HG02763 (cell line): ENCODE data around the gene CDKL4.
"Not testable (repeated sequence)": the region's sequence is repeated elsewhere in the genome, so short reads cannot be mapped to it uniquely, and the experiment has no call there.

Experiments
- ATAC-seq: cut with Tn5 transposase; IDR thresholded peaks from one replicate; pipeline ENCODE4 v1.9.1; 2021; ENCODE audit warnings: mild to moderate bottlenecking, moderate library complexity; ENCODE audit not compliant: unreplicated experiment

Gene CDKL4

DNA sequence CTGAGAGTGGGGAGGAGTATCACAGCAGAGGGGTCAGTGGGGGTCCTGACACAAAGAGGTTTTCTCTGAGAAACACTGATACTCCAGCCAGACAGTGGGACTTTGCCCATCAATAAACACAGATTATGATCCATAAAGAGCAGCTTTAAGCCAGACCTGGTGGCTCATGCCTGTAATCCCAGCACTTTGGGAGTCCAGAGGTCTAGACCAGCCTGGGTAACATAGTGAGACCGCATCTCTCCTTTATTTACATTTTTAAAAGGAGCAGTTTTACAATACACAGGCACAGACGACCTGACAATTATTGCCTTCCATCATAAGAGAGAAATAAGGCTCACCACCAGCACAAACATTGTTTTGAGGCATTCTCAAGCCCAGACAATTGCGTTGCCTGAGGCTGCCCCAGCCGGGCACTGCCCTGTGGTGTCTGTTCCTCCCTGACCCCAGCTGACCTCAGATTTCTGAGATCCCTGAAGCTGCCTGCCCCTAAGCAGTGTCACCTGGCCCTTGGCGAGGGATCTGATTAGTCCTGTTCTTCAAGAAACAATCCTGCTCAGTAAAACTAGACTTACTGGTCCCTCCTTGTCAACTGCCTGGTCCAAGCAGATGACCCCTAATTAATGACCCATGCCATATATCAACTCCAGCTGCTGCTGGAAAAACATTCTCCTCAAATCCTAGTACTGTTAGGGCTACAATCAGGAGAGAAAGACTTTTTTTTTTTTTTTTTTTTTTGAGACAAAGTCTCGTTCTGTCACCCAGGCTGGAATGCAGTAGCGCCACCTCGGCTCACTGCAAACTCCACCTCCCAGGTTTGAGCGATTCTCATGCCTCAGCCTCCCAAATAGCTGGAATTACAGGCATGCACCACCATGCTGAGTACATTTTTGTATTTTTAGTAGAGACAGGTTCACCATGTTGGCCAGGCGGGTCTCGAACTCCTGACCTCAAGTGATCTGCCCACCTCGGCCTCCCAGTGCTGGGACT lies 63.5 kb downstream of the CDKL4 start:
- no peak for ATAC-seq

DNA sequence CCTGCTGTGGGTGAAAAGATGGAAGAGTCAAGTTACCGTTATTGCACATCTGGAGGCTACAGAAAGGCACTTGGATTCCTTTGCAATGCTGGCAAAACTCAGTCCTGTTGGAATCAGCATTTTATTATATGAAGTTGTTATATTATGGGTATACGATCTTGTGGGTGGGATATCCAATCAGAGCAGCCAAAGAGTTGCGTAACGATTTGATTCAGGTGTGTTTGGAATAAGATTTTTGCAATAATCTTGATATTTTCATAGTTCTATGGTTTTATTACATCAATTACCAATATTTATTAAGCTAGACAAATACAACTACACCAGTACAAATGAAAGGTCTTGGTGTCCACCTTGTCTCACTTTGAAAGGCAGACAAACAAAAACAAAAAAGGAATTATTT lies 65.0 kb downstream of the CDKL4 start:
- ATAC-seq: no peak

DNA sequence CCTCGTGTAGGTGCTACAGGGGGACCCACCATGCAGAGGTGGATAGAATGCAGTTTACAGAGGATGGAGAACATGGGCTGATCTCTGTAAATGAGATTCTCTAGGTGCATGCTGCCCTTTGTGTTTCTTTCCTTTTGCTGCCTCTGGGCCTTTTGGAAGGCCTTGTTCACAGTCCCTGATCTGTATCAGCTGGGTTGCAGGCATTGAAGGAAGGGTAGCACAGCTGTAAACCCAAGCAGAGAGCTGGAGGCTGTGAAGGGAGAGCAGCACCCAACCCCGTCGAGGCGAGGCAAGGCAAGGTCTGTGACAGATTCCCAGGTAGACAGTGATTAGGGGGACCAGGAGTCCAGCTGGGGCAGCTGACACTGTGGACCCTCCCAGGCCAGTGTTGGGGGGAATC lies 66.8 kb downstream of the CDKL4 start:
- no peak for ATAC-seq

DNA sequence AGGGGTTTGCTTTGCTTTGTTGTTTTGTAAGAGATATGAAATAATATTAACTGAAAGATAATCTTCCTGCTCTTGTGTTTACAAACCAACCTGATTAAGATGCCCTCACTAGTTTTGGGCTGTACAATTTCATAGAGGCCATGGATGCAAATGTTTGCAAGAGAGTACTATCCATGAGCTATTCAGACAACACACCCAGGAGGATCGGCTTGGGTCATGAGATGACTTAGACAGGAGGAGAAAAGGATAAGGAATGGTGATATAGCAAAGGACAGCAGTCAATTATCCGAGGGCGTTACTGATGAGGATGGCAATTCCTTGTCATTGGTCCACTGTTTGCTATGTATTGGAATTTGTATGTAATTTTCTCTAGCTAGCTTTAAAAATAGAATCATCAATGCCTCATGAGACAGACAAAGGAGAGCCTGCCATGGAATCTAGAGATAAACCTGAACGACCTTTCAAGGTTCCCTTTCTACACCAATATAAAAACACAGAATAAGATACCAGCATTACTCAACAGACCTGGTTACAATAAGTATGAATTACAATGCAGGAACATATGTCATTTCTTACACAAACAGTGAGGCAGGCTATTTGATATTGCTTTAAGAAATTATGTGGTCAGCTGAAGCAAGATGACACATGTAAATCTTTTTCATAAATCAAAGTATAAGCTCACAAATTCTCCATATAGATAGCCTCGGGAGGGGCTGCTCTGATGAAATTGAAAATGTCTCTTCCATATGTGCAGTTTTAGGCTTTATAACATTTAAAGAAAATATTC lies 68.6 kb downstream of the CDKL4 start:
- no peak for ATAC-seq

DNA sequence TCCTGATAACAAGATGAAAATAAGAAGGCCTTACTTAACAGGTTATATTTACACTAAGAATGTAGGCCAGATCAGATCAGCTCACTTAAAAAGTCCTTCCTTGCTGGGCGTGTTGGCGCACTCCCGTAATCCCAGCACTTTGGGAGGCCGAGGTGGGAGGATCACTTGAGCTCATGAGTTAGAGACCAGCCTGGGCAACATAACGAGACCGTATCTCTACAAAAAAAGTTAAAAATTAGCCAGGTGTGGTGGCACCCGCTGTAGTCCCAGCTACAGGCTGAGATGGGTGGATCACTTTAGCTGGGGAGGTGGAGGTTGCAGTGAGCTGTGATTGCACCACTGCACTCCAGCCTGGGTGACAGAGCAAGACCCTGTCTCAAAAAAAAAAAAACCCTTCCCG lies 69.7 kb downstream of the CDKL4 start:
- no peak for ATAC-seq

DNA sequence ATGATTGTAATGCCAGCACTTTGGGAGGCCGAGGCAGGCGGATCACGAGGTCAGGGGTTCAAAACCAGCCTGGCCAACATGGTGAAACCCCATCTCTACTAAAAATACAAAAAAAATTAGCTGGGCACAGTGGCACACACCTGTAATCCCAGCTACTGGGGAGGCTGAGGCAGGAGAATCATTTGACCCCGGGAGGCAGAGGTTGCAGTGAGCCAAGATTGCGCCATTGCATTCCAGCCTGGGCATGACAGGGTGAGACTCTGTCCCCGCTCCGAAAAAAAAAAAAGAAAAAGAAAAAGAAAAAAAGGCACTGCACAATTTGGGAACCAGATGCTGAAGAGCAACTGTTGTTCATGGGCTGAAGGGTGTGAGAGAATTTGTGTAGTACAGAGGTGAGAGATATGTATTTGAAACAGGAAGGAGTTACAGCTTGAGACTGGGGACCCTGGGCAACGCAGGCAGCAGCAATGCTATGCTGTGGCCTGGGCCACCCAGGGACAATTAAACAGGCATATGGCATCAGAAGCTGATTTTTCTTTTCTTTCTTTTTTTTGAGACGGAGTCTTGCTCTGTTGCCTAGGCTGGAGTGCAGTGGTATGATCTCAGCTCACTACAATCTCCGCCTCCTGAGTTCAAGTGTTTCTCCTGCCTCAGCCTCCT lies 71.6 kb downstream of the CDKL4 start:
- ATAC-seq: not testable (repeated sequence)

DNA sequence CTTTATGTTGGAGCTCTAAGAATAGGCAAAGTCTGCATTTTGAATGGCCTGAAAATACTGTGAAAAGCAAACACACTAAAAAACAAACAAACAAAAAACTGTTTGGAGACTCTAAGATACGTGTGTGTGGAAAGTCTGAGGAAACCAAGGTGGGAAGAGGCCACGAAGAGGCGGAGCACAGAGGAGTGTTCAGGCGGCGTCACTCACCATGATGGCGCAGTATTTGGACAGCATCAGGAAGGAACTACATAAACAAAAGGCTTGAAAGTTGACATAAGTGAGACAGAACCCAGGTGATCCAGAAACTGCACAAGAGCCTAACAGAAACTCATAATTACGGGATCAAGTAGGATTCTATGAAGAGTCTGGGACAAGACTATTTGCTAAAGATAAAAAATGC lies 72.1 kb downstream of the CDKL4 start:
- no peak for ATAC-seq

DNA sequence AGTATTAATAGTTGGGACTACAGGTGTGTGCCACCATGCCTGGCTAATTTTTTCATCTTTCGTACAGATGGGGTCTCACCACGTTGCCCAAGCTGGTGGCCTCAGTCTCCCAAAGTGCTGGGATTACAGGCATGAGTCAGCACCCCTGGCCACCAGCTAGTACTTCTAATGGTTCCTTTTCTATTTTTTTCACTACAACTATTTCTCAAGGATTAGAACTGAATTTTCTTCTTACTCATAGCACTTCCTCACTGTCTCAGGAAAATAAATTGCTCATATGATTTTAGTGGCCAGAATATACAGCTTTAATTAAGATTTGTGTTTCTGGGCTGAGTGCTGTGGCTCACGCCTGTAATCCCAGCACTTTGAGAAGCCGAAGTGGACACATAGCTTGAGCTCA lies 79.7 kb downstream of the CDKL4 start:
- ATAC-seq: no peak

DNA sequence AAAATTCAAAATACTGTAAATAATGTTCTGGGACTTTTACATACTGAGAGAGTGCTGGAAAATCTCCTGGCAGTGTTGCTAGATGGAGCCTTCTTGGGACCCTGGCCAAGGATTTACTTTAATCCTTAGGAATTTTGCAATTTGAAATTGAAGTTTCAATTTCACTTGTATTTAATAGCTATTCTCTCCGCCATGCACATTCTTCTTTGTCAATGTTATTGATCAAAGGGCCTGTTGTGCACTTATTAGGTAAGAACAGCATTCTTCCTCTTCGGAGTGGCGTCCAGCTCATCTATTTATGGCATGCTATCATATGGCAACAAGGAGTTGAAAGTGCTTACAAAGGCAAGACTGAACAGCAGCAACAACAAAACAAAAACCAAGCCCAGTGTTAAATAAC lies 82.8 kb downstream of the CDKL4 start:
- ATAC-seq: no peak

DNA sequence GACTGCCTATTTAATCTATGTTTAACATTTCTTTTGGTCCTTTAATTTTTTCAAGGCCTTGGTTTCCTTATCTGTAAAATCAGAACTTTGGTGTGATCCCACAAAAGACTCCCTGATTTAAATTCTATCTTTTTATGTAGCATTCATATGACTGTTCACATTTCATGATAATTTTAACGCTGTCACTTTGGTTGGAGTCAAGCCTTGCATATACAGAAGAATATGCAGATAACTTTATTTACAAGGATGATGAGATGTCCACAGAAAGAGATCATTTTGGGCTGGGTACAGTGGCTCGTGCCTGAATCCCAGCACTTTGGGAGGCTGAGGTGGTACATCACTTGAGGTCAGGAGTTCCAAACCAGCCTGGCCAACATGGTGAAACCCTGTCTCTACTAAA lies 84.5 kb downstream of the CDKL4 start:
- ATAC-seq: no peak

DNA sequence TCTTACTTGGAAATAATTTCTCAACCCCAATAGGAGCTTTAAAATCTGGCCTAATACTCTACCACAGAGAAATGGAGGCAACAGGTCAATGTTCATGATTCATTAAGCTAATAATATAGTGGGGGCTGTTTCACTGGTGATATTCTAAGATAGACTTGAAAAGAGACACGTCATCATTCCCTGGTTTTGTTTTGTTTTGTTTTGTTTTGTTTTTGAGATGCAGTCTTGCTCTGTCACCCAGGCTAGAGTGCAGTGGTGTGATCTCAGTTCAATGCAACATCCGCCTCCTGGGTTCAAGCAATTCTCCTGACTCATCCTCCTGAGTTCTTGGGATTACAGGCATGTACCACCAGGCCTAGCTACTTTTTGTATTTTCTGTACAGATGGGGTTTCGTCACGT lies 85.4 kb downstream of the CDKL4 start:
- ATAC-seq: no peak

DNA sequence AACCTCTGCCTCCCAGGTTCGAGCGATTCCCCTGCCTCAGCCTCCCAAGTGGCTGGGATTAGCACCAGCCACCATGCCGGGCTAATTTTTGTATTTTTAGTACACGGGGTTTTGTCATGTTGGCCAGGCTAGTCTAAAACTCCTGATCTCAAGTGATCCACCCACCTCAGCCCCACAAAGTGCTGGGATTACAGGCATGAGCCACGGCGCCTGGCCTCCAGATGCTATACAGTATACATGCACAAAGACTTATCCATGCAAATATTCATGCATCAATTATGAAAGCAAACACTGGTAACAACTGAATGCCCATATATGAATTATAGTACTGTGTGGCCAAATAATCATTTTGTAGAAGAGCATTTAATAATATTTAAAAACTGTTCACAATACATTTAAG lies 86.9 kb downstream of the CDKL4 start:
- no peak for ATAC-seq

DNA sequence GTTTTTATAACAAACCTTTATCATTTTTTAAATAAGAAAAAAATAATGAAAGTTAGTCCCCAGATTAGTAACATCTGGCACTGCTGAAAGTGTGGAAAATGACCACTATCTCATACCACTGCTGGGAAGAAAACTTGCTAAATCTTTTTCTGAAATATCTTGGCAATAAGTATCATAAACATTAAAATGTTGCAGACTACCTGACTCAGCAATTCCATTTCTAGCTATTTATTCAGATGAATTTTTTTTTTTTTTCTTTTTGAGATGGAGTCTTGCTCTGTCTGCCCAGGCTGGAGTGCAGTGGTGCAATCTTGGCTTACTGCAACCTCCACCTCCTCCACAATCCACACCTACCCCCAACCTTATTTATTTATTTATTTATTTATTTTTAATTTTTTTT lies 87.7 kb downstream of the CDKL4 start:
- ATAC-seq: no peak

DNA sequence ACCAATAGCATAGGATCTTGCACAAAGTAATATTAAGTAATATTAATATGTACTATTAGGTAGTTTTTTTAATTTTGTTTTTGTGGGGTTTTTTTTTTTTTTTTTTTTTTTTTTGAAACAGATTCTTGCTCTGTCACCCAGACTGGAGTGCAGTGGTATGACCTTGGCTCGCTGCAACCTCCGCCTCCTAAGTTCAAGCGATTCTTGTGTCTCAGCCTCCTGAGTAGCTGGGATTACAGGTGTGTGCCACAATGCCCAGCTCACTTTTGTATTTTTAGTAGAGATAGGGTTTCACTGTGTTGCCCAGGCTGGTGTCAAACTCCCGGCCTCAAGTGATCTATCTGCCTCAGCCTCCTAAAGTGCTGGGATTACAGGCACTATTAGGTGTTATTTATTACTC lies 88.2 kb downstream of the CDKL4 start:
- ATAC-seq: not testable (repeated sequence)

DNA sequence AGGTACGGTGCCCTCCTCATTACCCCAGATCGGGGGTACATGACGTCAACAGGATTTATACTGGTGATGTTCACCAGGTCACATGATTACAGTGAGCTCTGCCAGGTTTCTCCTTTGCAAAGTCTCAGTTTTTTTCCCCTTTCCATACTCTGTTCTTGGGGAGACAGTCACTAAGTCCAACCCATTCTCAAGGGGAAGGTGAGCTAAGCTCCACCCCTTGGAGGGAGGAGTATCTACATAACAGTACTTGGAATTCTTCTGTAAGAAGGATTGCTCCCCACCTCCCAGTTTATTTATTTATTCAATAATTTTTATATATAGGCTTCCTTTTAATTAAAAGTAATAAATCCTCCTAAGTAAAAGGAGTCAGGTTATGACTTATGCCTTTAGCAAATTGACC lies 88.8 kb downstream of the CDKL4 start:
- ATAC-seq: no peak

DNA sequence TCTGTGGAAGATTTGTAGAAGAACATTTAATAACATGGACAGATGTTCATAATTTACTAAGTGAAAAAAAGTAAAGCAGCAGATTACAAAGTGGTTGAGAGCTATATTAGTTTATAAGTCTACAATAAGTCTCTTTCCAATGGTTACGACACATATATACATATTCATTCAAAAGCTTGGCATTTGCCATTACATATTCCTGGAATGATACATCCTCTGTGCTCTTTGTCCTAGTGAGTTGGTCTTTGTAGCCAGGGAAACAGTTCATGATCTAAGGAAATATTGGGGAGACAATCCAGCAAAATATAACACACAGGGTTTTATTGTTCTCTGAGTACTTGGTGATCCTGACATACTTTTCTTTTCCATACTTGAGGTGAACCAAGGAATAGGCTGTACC lies 90.5 kb downstream of the CDKL4 start:
- no peak for ATAC-seq

DNA sequence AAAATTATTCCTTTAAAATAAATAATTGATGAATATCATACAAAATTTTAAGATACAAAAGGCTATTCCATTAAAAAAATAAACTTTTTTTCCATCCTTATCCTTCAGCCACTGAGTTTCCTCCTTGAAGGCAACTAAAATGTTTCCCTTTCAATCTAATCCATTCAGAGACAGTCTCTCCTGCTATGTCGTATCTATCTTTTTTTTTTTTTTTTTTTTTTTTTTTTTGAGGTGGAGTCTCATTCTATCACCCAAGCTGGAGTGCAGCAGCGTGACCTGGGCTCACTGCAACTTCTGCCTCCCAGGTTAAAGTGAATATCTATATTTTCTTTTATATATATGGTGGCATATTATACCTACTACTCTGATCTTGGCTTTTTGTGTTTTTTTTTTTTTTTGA lies 91.3 kb downstream of the CDKL4 start:
- ATAC-seq: no peak

DNA sequence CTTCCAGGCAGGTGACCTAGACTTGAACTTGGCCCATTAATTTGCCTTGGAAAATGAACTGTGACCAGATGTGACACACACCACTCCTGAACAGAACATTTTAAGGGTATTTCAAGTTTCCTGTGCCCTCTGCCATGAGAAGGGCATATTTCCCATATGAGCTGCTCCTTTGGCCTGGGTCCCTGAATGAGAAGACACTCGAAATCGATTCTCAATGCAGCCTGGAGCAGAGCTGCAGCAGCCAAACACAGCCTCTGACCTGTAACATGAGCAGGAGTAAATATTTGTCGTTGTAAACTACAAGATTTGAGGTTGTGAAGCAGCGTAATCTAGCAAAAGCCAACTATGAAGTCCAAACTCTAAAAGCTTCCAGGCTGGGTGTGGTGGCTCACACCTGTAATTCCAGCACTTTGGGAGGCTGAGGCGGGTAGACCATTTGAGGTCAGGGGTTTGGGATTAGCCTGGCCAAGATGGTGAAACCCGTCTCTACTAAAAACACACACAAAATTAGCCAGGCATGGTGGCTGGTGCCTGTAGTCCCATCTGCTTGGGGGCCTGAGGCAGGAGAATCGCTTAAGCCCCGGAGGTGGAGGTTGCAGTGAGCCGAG lies 92.8 kb downstream of the CDKL4 start:
- ATAC-seq: no peak

DNA sequence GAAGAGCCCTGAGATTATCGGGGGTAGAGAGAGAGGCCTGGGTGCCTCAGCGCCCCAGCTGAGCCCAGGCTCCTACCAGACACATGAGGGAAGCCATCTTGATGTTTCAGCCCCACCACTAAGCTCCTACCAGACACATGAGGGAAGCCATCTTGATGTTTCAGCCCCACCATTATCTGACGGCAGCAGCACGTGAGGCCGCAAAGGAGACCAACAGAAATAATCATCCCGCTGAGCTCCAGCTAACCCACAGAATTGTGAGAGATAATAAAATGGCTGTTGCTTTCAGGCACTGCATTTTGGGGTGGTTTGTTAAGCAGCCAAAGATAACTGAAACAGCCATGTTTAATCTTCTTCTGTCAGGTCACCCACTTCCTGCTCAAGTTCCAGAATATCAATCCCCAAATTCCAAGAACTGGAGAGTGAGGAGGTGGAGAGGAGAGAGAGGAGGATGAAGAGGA lies 93.6 kb downstream of the CDKL4 start:
- ATAC-seq: no peak

DNA sequence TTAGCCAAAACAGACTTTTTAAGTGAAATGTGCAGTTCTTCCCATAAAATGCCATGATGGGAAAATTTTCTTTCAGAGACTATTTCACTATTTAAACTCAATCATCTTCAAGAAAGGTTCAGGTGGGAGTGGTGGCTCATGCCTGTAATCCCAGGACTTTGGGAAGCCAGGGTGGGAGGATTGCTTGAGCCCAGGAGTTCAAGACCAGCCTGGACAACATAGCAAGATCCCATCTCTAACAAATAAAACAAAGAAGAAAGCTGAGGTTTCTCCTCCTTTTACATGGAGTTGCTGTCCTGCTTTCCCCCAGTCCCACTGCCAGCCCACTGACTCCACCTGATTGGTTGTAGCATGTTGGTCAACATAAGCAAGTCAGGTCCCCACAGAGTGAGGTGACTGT lies 97.1 kb downstream of the CDKL4 start:
- ATAC-seq: no peak

DNA sequence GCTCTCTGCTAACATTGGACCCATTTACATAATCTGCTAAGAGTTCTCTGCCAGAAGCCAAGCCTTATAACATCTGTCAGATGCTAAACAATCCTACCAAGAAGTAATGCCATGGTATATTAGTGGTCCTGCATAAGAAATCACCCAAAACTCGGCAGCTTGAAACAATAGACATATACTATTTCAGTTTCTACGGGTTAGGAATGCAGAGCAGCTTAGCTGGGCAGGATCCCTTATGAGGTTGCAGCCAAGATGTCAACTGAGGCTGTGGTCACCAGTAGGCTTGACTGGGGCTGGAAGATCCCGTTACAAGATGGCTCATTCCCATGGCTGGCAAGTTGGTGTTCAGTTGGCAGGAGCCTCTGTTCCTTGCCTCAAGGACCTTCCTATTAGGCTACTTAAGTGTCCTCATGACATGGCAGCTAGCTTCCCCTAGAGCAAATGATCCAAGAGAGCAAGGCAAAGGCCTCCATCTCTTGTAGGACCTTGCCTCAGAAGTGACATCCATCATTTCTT lies 97.8 kb downstream of the CDKL4 start:
- no peak for ATAC-seq
